SJSA1 (cell line): ENCODE results near the gene FYN. TPM values are rescaled to one million over a fixed set of nuclear protein-coding genes. Genes with fewer than 3 reads are reported as not detected.
A peak's percentile ranks its signal among the peaks of the same experiment; 100 is the strongest.
"Not testable (repeated sequence)": the region's sequence is repeated elsewhere in the genome, so short reads cannot be mapped to it uniquely, and the experiment has no call there.

Source experiments
- DNase-seq, 2 experiments: peaks; one replicate each; pipeline ENCODE4 v3.0.0-alpha.2; 2015 to 2020; ENCODE audit warnings: low spot score in 2 of 2, low read depth in 1 of 2
- H3K27ac ChIP-seq: fragments of 250-450 bp; sonication (Bioruptor Pico); 2 replicates; pipeline ENCODE4 v1.5.1; 2020; ENCODE audit warnings: mild to moderate bottlenecking, moderate library complexity
- H3K27me3 ChIP-seq: fragments of 250-450 bp; sonication (Bioruptor Pico); replicated peaks from 2 replicates; pipeline ENCODE4 v1.5.1; 2020; ENCODE audit warnings: mild to moderate bottlenecking, moderate library complexity
- H3K36me3 ChIP-seq: fragments of 250-450 bp; sonication (Bioruptor Pico); 2 replicates; pipeline ENCODE4 v1.5.1; 2020; ENCODE audit warnings: mild to moderate bottlenecking
- H3K4me1 ChIP-seq: fragments of 250-450 bp; sonication (Bioruptor Pico); replicated peaks from 2 replicates; pipeline ENCODE4 v1.6.1; 2021; ENCODE audit warnings: mild to moderate bottlenecking
- H3K4me3 ChIP-seq: fragments of 250-450 bp; sonication (Bioruptor Pico); 2 replicates; pipeline ENCODE4 v1.5.1; 2020; ENCODE audit warnings: mild to moderate bottlenecking
- H3K9me3 ChIP-seq: fragments of 250-450 bp; sonication (Bioruptor Pico); replicated peaks from 2 replicates; pipeline ENCODE4 v1.5.1; 2020; ENCODE audit warnings: mild to moderate bottlenecking
- total RNA-seq: library from RNA; depleted of rRNA; stranded (reverse); fragments of >200 nt; shearing (Covaris generic); gene quantifications from 2 replicates; pipeline ENCODE4 v1.2.3, GENCODE V29; 2014

Gene FYN
- total RNA-seq, 1 experiment from 2014 or later: 53.4 TPM

- no peaks in the 10 kb centered on the region; the same call in 1 of the 2 replicates for H3K9me3 ChIP-seq
- H3K36me3 ChIP-seq: peaks cover 55% of the 10 kb centered on the region
- no peak overlapping the region for H3K4me3 ChIP-seq
- DNase-seq: no peak
- H3K27me3 ChIP-seq: no peaks in the 10 kb centered on the region
- peaks cover 8% of the 10 kb centered on the region for H3K4me1 ChIP-seq
- no peak overlapping the region for H3K27ac ChIP-seq
Observed at GRCh38 chr6:111689419-111689818, 183.8 kb downstream of the FYN start.

GRCh38 chr6:111688331-111688730, 184.9 kb downstream of the FYN start:
- Histone ChIP-seq H3K4me1 (peaks cover 19% of the 10 kb centered on the region), H3K27me3 (no peaks in the 10 kb centered on the region), H3K27ac (no peak overlapping the region), H3K36me3 (peaks cover 48% of the 10 kb centered on the region), H3K9me3 (no peaks in the 10 kb centered on the region; the same call in 1 of the 2 replicates), H3K4me3 (no peak overlapping the region)
- DNase-seq: no peak

GRCh38 chr6:111687652-111688051, 185.6 kb downstream of the FYN start:
- H3K4me1 ChIP-seq: peaks cover 21% of the 10 kb centered on the region
- H3K4me3 ChIP-seq: no peak overlapping the region
- no peak overlapping the region for H3K27ac ChIP-seq
- H3K9me3 ChIP-seq: no peaks in the 10 kb centered on the region; the same call in 1 of the 2 replicates
- no peaks in the 10 kb centered on the region for H3K27me3 ChIP-seq
- peaks cover 41% of the 10 kb centered on the region for H3K36me3 ChIP-seq
- no peak for DNase-seq

GRCh38 chr6:111686932-111687266, 186.4 kb downstream of the FYN start:
- DNase-seq: no peak
- no peaks in the 10 kb centered on the region for H3K27me3 ChIP-seq
- H3K9me3 ChIP-seq: no peaks in the 10 kb centered on the region; the same call in 1 of the 2 replicates
- peaks cover 20% of the 10 kb centered on the region for H3K4me1 ChIP-seq
- no peak overlapping the region for H3K27ac ChIP-seq
- H3K36me3 ChIP-seq: peaks cover 38% of the 10 kb centered on the region
- H3K4me3 ChIP-seq: no peak overlapping the region

- no peak for DNase-seq
- Histone ChIP-seq H3K4me1 (peaks cover 20% of the 10 kb centered on the region), H3K27ac (no peak overlapping the region), H3K27me3 (no peaks in the 10 kb centered on the region), H3K36me3 (peaks cover 34% of the 10 kb centered on the region; the same call in 1 of the 2 replicates), H3K4me3 (no peak overlapping the region), H3K9me3 (no peaks in the 10 kb centered on the region; the same call in 1 of the 2 replicates)
Observed at GRCh38 chr6:111686249-111686931, 186.9 kb downstream of the FYN start.

- Histone ChIP-seq H3K27me3 (no peaks in the 10 kb centered on the region), H3K27ac (no peak overlapping the region), H3K9me3 (no peaks in the 10 kb centered on the region; the same call in 1 of the 2 replicates), H3K4me3 (no peak overlapping the region), H3K4me1 (peaks cover 20% of the 10 kb centered on the region), H3K36me3 (peaks cover 34% of the 10 kb centered on the region; the same call in 1 of the 2 replicates)
- DNase-seq: no peak
Observed at GRCh38 chr6:111685526-111685925, 187.7 kb downstream of the FYN start.

- no peaks in the 10 kb centered on the region for H3K27me3 ChIP-seq
- peaks cover 20% of the 10 kb centered on the region for H3K4me1 ChIP-seq
- H3K27ac ChIP-seq: no peak overlapping the region
- DNase-seq: no peak
- H3K4me3 ChIP-seq: no peak overlapping the region
- no peaks in the 10 kb centered on the region; the same call in 1 of the 2 replicates for H3K9me3 ChIP-seq
- H3K36me3 ChIP-seq: peaks cover 29% of the 10 kb centered on the region; the same call in 1 of the 2 replicates
Observed at GRCh38 chr6:111685058-111685457, 188.2 kb downstream of the FYN start.

- Histone ChIP-seq H3K4me1 (peaks cover 20% of the 10 kb centered on the region), H3K4me3 (no peak overlapping the region), H3K36me3 (peaks cover 17% of the 10 kb centered on the region; the same call in 1 of the 2 replicates), H3K9me3 (no peaks in the 10 kb centered on the region), H3K27me3 (no peaks in the 10 kb centered on the region), H3K27ac (peak overlapping the region; percentile 82)
- peak in 1 of 2 experiments; percentile 70 for DNase-seq
Observed at GRCh38 chr6:111683749-111684267, 189.4 kb downstream of the FYN start.

GRCh38 chr6:111683157-111683556, 190.1 kb downstream of the FYN start:
- peak in 1 of 2 experiments; percentile 21 for DNase-seq
- Histone ChIP-seq H3K9me3 (no peaks in the 10 kb centered on the region), H3K36me3 (peaks cover 17% of the 10 kb centered on the region; the same call in 1 of the 2 replicates), H3K27ac (peak overlapping the region; percentile 82), H3K4me1 (peaks cover 20% of the 10 kb centered on the region), H3K27me3 (no peaks in the 10 kb centered on the region), H3K4me3 (no peak overlapping the region)

- H3K9me3 ChIP-seq: no peaks in the 10 kb centered on the region
- no peak overlapping the region for H3K4me3 ChIP-seq
- H3K4me1 ChIP-seq: peaks cover 20% of the 10 kb centered on the region
- H3K27me3 ChIP-seq: no peaks in the 10 kb centered on the region
- no peak overlapping the region for H3K27ac ChIP-seq
- peaks cover 17% of the 10 kb centered on the region; the same call in 1 of the 2 replicates for H3K36me3 ChIP-seq
- DNase-seq: no peak
Observed at GRCh38 chr6:111681860-111682259, 191.4 kb downstream of the FYN start.

GRCh38 chr6:111680811-111681609, 192.2 kb downstream of the FYN start:
- DNase-seq, H3K9me3 ChIP-seq, H3K27me3 ChIP-seq, H3K4me3 ChIP-seq, H3K27ac ChIP-seq: not testable (repeated sequence)
- Histone ChIP-seq H3K4me1 (peaks cover 20% of the 10 kb centered on the region), H3K36me3 (peaks cover 17% of the 10 kb centered on the region; the same call in 1 of the 2 replicates)

GRCh38 chr6:111680015-111680712, 193.1 kb downstream of the FYN start:
- Histone ChIP-seq H3K36me3 (peaks cover 12% of the 10 kb centered on the region; the same call in 1 of the 2 replicates), H3K4me1 (peaks cover 20% of the 10 kb centered on the region), H3K27me3 (no peaks in the 10 kb centered on the region), H3K4me3 (no peak overlapping the region), H3K9me3 (no peaks in the 10 kb centered on the region), H3K27ac (no peak overlapping the region)
- no peak for DNase-seq

- H3K4me1 ChIP-seq: peaks cover 15% of the 10 kb centered on the region
- H3K27me3 ChIP-seq: no peaks in the 10 kb centered on the region
- no peak overlapping the region for H3K27ac ChIP-seq
- no peak overlapping the region for H3K4me3 ChIP-seq
- no peak for DNase-seq
- H3K36me3 ChIP-seq: peaks cover 6% of the 10 kb centered on the region; the same call in 1 of the 2 replicates
- H3K9me3 ChIP-seq: no peaks in the 10 kb centered on the region
Observed at GRCh38 chr6:111679126-111679858, 194.0 kb downstream of the FYN start.
